Measurements from ENCODE around the gene RASSF8.

GRCh38 chr12:25942709-25943108 lies 15.8 kb upstream of the RASSF8 start:
- TF ChIP-seq CTCF (IDR thresholded peaks at IDR 0.05) (no peak), POLR2A (IDR thresholded peaks at IDR 0.05) (no peak)

Measured in esophagus squamous epithelium (tissue), 4 donors.